GM23338 (cell line): ENCODE results near the gene GJC1. TPM values are rescaled to one million over a fixed set of nuclear protein-coding genes. Genes with fewer than 3 reads are reported as not detected.

Experiments
- ATAC-seq: fragments of 200-7000 bp; cut with Tn5 transposase; 3 replicates; pipeline ENCODE4 v1.9.1; 2020
- DNase-seq: peaks from one replicate; pipeline ENCODE4 v3.0.0-alpha.2; 2015; ENCODE audit warnings: low spot score
- H2AFZ ChIP-seq: fragments of 200-600 bp; sonication (generic); 2 replicates; pipeline ENCODE4 v1.8.0; 2016; ENCODE audit warnings: antibody characterized with exemption, mild to moderate bottlenecking, moderate library complexity
- H3F3A ChIP-seq: fragments of 200-600 bp; sonication (generic); replicated peaks from 2 replicates; pipeline ENCODE4 v1.8.0; 2017; ENCODE audit warnings: antibody characterized with exemption, mixed run types, low read depth
- H3K27ac ChIP-seq: fragments of 200-600 bp; sonication (generic); 2 replicates; pipeline ENCODE4 v1.6.1; 2016; ENCODE audit warnings: low read depth
- H3K27me3 ChIP-seq: fragments of 200-600 bp; sonication (generic); 2 replicates; pipeline ENCODE4 v1.8.0; 2016; ENCODE audit warnings: mild to moderate bottlenecking, mixed run types, moderate library complexity; ENCODE audit not compliant: insufficient read depth
- H3K36me3 ChIP-seq: fragments of 200-600 bp; sonication (generic); 2 replicates; pipeline ENCODE4 v1.8.0; 2016; ENCODE audit warnings: mild to moderate bottlenecking; ENCODE audit not compliant: insufficient read depth
- H3K4me1 ChIP-seq: fragments of 200-600 bp; sonication (generic); 2 replicates; pipeline ENCODE4 v1.8.0; 2016; ENCODE audit warnings: mild to moderate bottlenecking, moderate library complexity; ENCODE audit not compliant: insufficient read depth
- H3K4me2 ChIP-seq: fragments of 200-600 bp; sonication (generic); 2 replicates; pipeline ENCODE4 v1.7.1; 2017; ENCODE audit warnings: mixed run types
- H3K4me3 ChIP-seq: fragments of 200-600 bp; sonication (generic); 2 replicates; pipeline ENCODE4 v1.6.1; 2016; ENCODE audit warnings: mixed run types
- H3K79me2 ChIP-seq: fragments of 200-600 bp; sonication (generic); replicated peaks from 2 replicates; pipeline ENCODE4 v1.8.0; 2017; ENCODE audit warnings: mild to moderate bottlenecking; ENCODE audit not compliant: insufficient read depth
- H3K9me2 ChIP-seq: fragments of 200-600 bp; sonication (generic); 2 replicates; pipeline ENCODE4 v1.8.0; 2017; ENCODE audit not compliant: insufficient read depth
- H4K20me1 ChIP-seq: fragments of 200-600 bp; sonication (generic); replicated peaks from 2 replicates; pipeline ENCODE4 v1.8.0; 2017; ENCODE audit warnings: mild to moderate bottlenecking; ENCODE audit not compliant: insufficient read depth
- H3K27ac Mint-ChIP-seq: 2 replicates; pipeline ENCODE4 v1.8.0; 2020; ENCODE audit warnings: inconsistent platforms, mild to moderate bottlenecking, moderate library complexity, mixed read lengths
- H3K27me3 Mint-ChIP-seq: 3 replicates; pipeline ENCODE4 v1.8.0; 2022; ENCODE audit warnings: low read depth, mild to moderate bottlenecking, moderate library complexity, mixed read lengths, inconsistent platforms; ENCODE audit not compliant: insufficient read depth, poor library complexity
- H3K36me3 Mint-ChIP-seq: 3 replicates; pipeline ENCODE4 v1.8.0; 2021; ENCODE audit warnings: low read depth, mild to moderate bottlenecking, inconsistent platforms, moderate library complexity, mixed read lengths
- H3K4me1 Mint-ChIP-seq: 3 replicates; pipeline ENCODE4 v1.8.0; 2020; ENCODE audit warnings: mild to moderate bottlenecking, inconsistent platforms, mixed read lengths
- H3K4me3 Mint-ChIP-seq: 3 replicates; pipeline ENCODE4 v1.8.0; 2021; ENCODE audit warnings: moderate library complexity, mild to moderate bottlenecking, inconsistent platforms, mixed read lengths
- H3K9me3 Mint-ChIP-seq: 3 replicates; pipeline ENCODE4 v1.8.0; 2020; ENCODE audit warnings: moderate library complexity, mild to moderate bottlenecking, inconsistent platforms, mixed read lengths
- CREB1 ChIP-seq: fragments of 250-450 bp; sonication (Bioruptor Pico); IDR thresholded peaks from 2 replicates; pipeline ENCODE4 v1.5.0; 2020; ENCODE audit warnings: low read depth, mild to moderate bottlenecking, moderate library complexity
- ETS1 ChIP-seq: IDR thresholded peaks from 2 replicates; pipeline ENCODE4 v1.6.1; 2016; ENCODE audit warnings: antibody characterized with exemption
- EZH2 ChIP-seq: fragments of 200-600 bp; sonication (generic); IDR thresholded peaks from one replicate; pipeline ENCODE4 v1.8.0; 2017; ENCODE audit warnings: antibody characterized with exemption, mild to moderate bottlenecking, low read depth; ENCODE audit not compliant: unreplicated experiment
- EZH2phosphoT487 ChIP-seq: fragments of 200-600 bp; sonication (generic); IDR thresholded peaks from one replicate; pipeline ENCODE4 v1.8.1; 2018; ENCODE audit warnings: antibody characterized with exemption; ENCODE audit not compliant: unreplicated experiment
- JUNB ChIP-seq: IDR thresholded peaks from one replicate; pipeline ENCODE4 v1.6.1; 2016; ENCODE audit warnings: antibody characterized with exemption; ENCODE audit not compliant: unreplicated experiment
- NANOG ChIP-seq: IDR thresholded peaks from 2 replicates; pipeline ENCODE4 v1.6.1; 2016; ENCODE audit warnings: antibody characterized with exemption, borderline replicate concordance
- POLR2AphosphoS5 ChIP-seq: IDR thresholded peaks from 2 replicates; pipeline ENCODE4 v1.6.1; 2016; ENCODE audit warnings: antibody characterized with exemption, low read depth
- STAT1 ChIP-seq: IDR thresholded peaks from one replicate; pipeline ENCODE4 v1.6.1; 2016; ENCODE audit warnings: antibody characterized with exemption; ENCODE audit not compliant: unreplicated experiment
- ZNF114 ChIP-seq: fragments of 250-450 bp; sonication (Bioruptor Pico); IDR thresholded peaks from 2 replicates; pipeline ENCODE4 v1.5.0; 2020; ENCODE audit warnings: mild to moderate bottlenecking, moderate library complexity
- ZNF331 ChIP-seq: fragments of 250-450 bp; sonication (Bioruptor Pico); IDR thresholded peaks from 2 replicates; pipeline ENCODE4 v1.5.0; 2020; ENCODE audit warnings: low read depth, mild to moderate bottlenecking, moderate library complexity
- polyA plus RNA-seq: library from polyadenylated mRNA; unstranded; fragments of >200 nt; fragmentation: Nextera tagmentation; extraction: Ambion mirVana; gene quantifications from 2 replicates; pipeline ENCODE4 v1.2.1, GENCODE V29; 2016
- total RNA-seq: library from RNA; depleted of rRNA; stranded (reverse); fragments of >200 nt; shearing (Covaris generic); gene quantifications from 2 replicates; pipeline ENCODE4 v1.2.3, GENCODE V29; 2014
- TF ChIP-seq, protein P1 (sequence below): IDR thresholded peaks from one replicate; pipeline ENCODE4 v1.6.1; 2018; ENCODE audit warnings: antibody characterized with exemption; ENCODE audit not compliant: unreplicated experiment
- TF ChIP-seq, protein P2 (sequence below), 2 experiments: fragments of 200-600 bp in 1 of 2; sonication (generic) in 1 of 2; conservative IDR thresholded peaks; 2 replicates each; pipeline versions ENCODE4 v1.5.1 to v1.6.1; 2016 to 2017; ENCODE audit warnings: antibody characterized with exemption in 2 of 2, low read depth in 2 of 2, mild to moderate bottlenecking in 2 of 2, moderate library complexity in 1 of 2
- TF ChIP-seq, protein P3 (sequence below): fragments of 250-450 bp; sonication (Bioruptor Pico); IDR thresholded peaks from 2 replicates; pipeline ENCODE4 v1.5.0; 2020; ENCODE audit warnings: mild to moderate bottlenecking, moderate library complexity

Gene GJC1
- total and polyA plus RNA-seq, 2 experiments from 2014 or later = 34.7 to 99.2 TPM

- peaks cover 31% of the 10 kb centered on the region for H3K4me1 Mint-ChIP-seq
- Histone ChIP-seq H3K36me3 (no peaks in the 10 kb centered on the region), H4K20me1 (0 out of 2 replicates have a peak, but pooled peaks cover 1% of the 10 kb centered on the region), H3K79me2 (no peaks in the 10 kb centered on the region), H3K4me1 (peaks cover 25% of the 10 kb centered on the region), H3K4me3 (peak overlapping the region; percentile 61), H2AFZ (peak overlapping the region; percentile 87; the same call in 1 of the 2 replicates), H3K9me2 (no peaks in the 10 kb centered on the region), H3K27ac (no peak overlapping the region), H3K4me2 (peak overlapping the region; percentile 80), H3F3A (0 out of 2 replicates have a peak, but pooled peaks cover 4% of the 10 kb centered on the region), H3K27me3 (peaks cover 12% of the 10 kb centered on the region)
- DNase-seq = no peak
- no peaks in the 10 kb centered on the region for H3K36me3 Mint-ChIP-seq
- peak overlapping the region; percentile 58; the same call in 2 of the 3 replicates for H3K4me3 Mint-ChIP-seq
- peaks cover 35% of the 10 kb centered on the region for H3K27me3 Mint-ChIP-seq
- no peaks in the 10 kb centered on the region for H3K9me3 Mint-ChIP-seq
- H3K27ac Mint-ChIP-seq = no peak overlapping the region
- ATAC-seq = no peak
- TF ChIP-seq ETS1 (no peak), STAT1 (no peak), JUNB (no peak), NANOG (no peak), CREB1 (CRISPR knock-in tag) (no peak), EZH2phosphoT487 (no peak), POLR2AphosphoS5 (no peak), ZNF114 (CRISPR knock-in tag) (no peak), EZH2 (no peak), ZNF331 (no peak)
- TF ChIP-seq, protein P1, sequence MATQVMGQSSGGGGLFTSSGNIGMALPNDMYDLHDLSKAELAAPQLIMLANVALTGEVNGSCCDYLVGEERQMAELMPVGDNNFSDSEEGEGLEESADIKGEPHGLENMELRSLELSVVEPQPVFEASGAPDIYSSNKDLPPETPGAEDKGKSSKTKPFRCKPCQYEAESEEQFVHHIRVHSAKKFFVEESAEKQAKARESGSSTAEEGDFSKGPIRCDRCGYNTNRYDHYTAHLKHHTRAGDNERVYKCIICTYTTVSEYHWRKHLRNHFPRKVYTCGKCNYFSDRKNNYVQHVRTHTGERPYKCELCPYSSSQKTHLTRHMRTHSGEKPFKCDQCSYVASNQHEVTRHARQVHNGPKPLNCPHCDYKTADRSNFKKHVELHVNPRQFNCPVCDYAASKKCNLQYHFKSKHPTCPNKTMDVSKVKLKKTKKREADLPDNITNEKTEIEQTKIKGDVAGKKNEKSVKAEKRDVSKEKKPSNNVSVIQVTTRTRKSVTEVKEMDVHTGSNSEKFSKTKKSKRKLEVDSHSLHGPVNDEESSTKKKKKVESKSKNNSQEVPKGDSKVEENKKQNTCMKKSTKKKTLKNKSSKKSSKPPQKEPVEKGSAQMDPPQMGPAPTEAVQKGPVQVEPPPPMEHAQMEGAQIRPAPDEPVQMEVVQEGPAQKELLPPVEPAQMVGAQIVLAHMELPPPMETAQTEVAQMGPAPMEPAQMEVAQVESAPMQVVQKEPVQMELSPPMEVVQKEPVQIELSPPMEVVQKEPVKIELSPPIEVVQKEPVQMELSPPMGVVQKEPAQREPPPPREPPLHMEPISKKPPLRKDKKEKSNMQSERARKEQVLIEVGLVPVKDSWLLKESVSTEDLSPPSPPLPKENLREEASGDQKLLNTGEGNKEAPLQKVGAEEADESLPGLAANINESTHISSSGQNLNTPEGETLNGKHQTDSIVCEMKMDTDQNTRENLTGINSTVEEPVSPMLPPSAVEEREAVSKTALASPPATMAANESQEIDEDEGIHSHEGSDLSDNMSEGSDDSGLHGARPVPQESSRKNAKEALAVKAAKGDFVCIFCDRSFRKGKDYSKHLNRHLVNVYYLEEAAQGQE = no peak
- TF ChIP-seq, protein P2, sequence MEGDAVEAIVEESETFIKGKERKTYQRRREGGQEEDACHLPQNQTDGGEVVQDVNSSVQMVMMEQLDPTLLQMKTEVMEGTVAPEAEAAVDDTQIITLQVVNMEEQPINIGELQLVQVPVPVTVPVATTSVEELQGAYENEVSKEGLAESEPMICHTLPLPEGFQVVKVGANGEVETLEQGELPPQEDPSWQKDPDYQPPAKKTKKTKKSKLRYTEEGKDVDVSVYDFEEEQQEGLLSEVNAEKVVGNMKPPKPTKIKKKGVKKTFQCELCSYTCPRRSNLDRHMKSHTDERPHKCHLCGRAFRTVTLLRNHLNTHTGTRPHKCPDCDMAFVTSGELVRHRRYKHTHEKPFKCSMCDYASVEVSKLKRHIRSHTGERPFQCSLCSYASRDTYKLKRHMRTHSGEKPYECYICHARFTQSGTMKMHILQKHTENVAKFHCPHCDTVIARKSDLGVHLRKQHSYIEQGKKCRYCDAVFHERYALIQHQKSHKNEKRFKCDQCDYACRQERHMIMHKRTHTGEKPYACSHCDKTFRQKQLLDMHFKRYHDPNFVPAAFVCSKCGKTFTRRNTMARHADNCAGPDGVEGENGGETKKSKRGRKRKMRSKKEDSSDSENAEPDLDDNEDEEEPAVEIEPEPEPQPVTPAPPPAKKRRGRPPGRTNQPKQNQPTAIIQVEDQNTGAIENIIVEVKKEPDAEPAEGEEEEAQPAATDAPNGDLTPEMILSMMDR (conservative IDR thresholded peaks at IDR 0.05; ENCODE audit: low read depth in 2 of 2) = no peak
- TF ChIP-seq, protein P3, sequence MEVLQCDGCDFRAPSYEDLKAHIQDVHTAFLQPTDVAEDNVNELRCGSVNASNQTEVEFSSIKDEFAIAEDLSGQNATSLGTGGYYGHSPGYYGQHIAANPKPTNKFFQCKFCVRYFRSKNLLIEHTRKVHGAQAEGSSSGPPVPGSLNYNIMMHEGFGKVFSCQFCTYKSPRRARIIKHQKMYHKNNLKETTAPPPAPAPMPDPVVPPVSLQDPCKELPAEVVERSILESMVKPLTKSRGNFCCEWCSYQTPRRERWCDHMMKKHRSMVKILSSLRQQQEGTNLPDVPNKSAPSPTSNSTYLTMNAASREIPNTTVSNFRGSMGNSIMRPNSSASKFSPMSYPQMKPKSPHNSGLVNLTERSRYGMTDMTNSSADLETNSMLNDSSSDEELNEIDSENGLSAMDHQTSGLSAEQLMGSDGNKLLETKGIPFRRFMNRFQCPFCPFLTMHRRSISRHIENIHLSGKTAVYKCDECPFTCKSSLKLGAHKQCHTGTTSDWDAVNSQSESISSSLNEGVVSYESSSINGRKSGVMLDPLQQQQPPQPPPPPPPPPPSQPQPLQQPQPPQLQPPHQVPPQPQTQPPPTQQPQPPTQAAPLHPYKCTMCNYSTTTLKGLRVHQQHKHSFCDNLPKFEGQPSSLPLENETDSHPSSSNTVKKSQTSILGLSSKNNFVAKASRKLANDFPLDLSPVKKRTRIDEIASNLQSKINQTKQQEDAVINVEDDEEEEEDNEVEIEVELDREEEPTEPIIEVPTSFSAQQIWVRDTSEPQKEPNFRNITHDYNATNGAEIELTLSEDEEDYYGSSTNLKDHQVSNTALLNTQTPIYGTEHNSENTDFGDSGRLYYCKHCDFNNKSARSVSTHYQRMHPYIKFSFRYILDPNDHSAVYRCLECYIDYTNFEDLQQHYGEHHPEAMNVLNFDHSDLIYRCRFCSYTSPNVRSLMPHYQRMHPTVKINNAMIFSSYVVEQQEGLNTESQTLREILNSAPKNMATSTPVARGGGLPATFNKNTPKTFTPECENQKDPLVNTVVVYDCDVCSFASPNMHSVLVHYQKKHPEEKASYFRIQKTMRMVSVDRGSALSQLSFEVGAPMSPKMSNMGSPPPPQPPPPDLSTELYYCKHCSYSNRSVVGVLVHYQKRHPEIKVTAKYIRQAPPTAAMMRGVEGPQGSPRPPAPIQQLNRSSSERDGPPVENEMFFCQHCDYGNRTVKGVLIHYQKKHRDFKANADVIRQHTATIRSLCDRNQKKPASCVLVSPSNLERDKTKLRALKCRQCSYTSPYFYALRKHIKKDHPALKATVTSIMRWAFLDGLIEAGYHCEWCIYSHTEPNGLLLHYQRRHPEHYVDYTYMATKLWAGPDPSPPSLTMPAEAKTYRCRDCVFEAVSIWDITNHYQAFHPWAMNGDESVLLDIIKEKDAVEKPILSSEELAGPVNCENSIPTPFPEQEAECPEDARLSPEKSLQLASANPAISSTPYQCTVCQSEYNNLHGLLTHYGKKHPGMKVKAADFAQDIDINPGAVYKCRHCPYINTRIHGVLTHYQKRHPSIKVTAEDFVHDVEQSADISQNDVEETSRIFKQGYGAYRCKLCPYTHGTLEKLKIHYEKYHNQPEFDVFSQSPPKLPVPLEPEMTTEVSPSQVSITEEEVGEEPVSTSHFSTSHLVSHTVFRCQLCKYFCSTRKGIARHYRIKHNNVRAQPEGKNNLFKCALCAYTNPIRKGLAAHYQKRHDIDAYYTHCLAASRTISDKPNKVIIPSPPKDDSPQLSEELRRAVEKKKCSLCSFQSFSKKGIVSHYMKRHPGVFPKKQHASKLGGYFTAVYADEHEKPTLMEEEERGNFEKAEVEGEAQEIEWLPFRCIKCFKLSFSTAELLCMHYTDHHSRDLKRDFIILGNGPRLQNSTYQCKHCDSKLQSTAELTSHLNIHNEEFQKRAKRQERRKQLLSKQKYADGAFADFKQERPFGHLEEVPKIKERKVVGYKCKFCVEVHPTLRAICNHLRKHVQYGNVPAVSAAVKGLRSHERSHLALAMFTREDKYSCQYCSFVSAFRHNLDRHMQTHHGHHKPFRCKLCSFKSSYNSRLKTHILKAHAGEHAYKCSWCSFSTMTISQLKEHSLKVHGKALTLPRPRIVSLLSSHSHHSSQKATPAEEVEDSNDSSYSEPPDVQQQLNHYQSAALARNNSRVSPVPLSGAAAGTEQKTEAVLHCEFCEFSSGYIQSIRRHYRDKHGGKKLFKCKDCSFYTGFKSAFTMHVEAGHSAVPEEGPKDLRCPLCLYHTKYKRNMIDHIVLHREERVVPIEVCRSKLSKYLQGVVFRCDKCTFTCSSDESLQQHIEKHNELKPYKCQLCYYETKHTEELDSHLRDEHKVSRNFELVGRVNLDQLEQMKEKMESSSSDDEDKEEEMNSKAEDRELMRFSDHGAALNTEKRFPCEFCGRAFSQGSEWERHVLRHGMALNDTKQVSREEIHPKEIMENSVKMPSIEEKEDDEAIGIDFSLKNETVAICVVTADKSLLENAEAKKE (CRISPR knock-in tag) = no peak
Observed at GRCh38 chr17:44778656-44779210, 51.4 kb downstream of the GJC1 start.
